Activated naive CD4-positive, alpha-beta T cell treated with anti-CD3 and anti-CD28 coated beads, Interleukin-2, amount 10 ng/mL, durations not matched to agents 7 days and 5 days (primary cell): ENCODE data around the gene SPTBN2.

Source experiments
- CTCF ChIA-PET: fragments of 350-600 bp; sonication (Branson Sonifier 250); formaldehyde crosslinking; loops from one replicate; lab custom pipeline; 2021; ENCODE audit warnings: antibody characterized with exemption; lab: Charles Lee
- DNase-seq: peaks from one replicate; pipeline ENCODE4 v3.0.0-alpha.2; 2020
- H3K27ac Mint-ChIP-seq: one replicate; pipeline ENCODE4 v1.8.0; 2021; ENCODE audit warnings: mild to moderate bottlenecking, moderate library complexity, mixed read lengths
- H3K27me3 Mint-ChIP-seq: one replicate; pipeline ENCODE4 v1.8.0; 2021; ENCODE audit warnings: mild to moderate bottlenecking, mixed read lengths
- H3K36me3 Mint-ChIP-seq: one replicate; pipeline ENCODE4 v1.8.0; 2021; ENCODE audit warnings: mixed read lengths
- H3K4me1 Mint-ChIP-seq: one replicate; pipeline ENCODE4 v1.8.0; 2021; ENCODE audit warnings: mixed read lengths
- H3K4me3 Mint-ChIP-seq: one replicate; pipeline ENCODE4 v1.8.0; 2021; ENCODE audit warnings: mild to moderate bottlenecking, moderate library complexity, mixed read lengths
- H3K9me3 Mint-ChIP-seq: one replicate; pipeline ENCODE4 v1.8.0; 2021; ENCODE audit warnings: mixed read lengths

The SPTBN2 gene

GRCh38 chr11:66701432-66702240, 27.4 kb downstream of the SPTBN2 start:
- CTCF ChIA-PET = interaction anchor here (1.3 to 1.6 kb wide), 2 partner anchors 8 to 133 kb away, joined by 3 to 4 read pairs; no protein-coding TSS in a partner anchor
- Mint-ChIP-seq H3K27me3 (peaks cover 4% of the 10 kb centered on the region), H3K27ac (no peak overlapping the region), H3K4me3 (no peak overlapping the region), H3K36me3 (no peaks in the 10 kb centered on the region), H3K4me1 (peaks cover 3% of the 10 kb centered on the region), H3K9me3 (no peaks in the 10 kb centered on the region)
- no peak for DNase-seq

GRCh38 chr11:66700742-66701141, 28.3 kb downstream of the SPTBN2 start:
- no peaks in the 10 kb centered on the region for H3K9me3 Mint-ChIP-seq
- H3K27me3 Mint-ChIP-seq = peaks cover 4% of the 10 kb centered on the region
- H3K36me3 Mint-ChIP-seq = no peaks in the 10 kb centered on the region
- DNase-seq = no peak
- no peak overlapping the region for H3K27ac Mint-ChIP-seq
- no peak overlapping the region for H3K4me3 Mint-ChIP-seq
- H3K4me1 Mint-ChIP-seq = peaks cover 3% of the 10 kb centered on the region
- CTCF ChIA-PET = interaction anchor here (1.6 kb wide), 1 partner anchor 134 kb away, joined by 3 read pairs; no protein-coding TSS in a partner anchor

GRCh38 chr11:66700337-66700736, 28.7 kb downstream of the SPTBN2 start:
- Mint-ChIP-seq H3K4me1 (peaks cover 3% of the 10 kb centered on the region), H3K4me3 (no peak overlapping the region)

GRCh38 chr11:66698491-66698890, 30.5 kb downstream of the SPTBN2 start:
- no peak overlapping the region for H3K4me3 Mint-ChIP-seq
- H3K4me1 Mint-ChIP-seq = no peaks in the 10 kb centered on the region
- DNase-seq = no peak
- peaks cover 11% of the 10 kb centered on the region for H3K27me3 Mint-ChIP-seq
- no peaks in the 10 kb centered on the region for H3K36me3 Mint-ChIP-seq
- H3K27ac Mint-ChIP-seq = no peak overlapping the region
- CTCF ChIA-PET = no interaction called here
- no peaks in the 10 kb centered on the region for H3K9me3 Mint-ChIP-seq

More at GRCh38 chr11:66700337-66700736, 28.7 kb downstream of the SPTBN2 start:
- Mint-ChIP-seq H3K9me3 (no peaks in the 10 kb centered on the region), H3K27ac (no peak overlapping the region), H3K27me3 (peaks cover 4% of the 10 kb centered on the region), H3K36me3 (no peaks in the 10 kb centered on the region)
- no peak for DNase-seq
- CTCF ChIA-PET = no interaction called here

- Mint-ChIP-seq H3K4me1 (no peaks in the 10 kb centered on the region), H3K27me3 (peaks cover 11% of the 10 kb centered on the region), H3K4me3 (no peak overlapping the region), H3K27ac (no peak overlapping the region), H3K9me3 (no peaks in the 10 kb centered on the region), H3K36me3 (no peaks in the 10 kb centered on the region)
- CTCF ChIA-PET = interaction anchor here (6.2 kb wide), 1 partner anchor 135 kb away, joined by 47 read pairs; no protein-coding TSS in a partner anchor
- no peak for DNase-seq
These were observed 31.0 kb downstream of the SPTBN2 start for GRCh38 chr11:66697988-66698387.

GRCh38 chr11:66696146-66696545, 32.9 kb downstream of the SPTBN2 start:
- H3K9me3 Mint-ChIP-seq = no peaks in the 10 kb centered on the region
- no peaks in the 10 kb centered on the region for H3K36me3 Mint-ChIP-seq
- H3K27ac Mint-ChIP-seq = no peak overlapping the region
- DNase-seq = no peak
- CTCF ChIA-PET = interaction anchor here (1.0 to 6.2 kb wide), 11 partner anchors 133 to 280 kb away, joined by 3 to 47 read pairs (median 6); no protein-coding TSS in a partner anchor
- peaks cover 8% of the 10 kb centered on the region for H3K27me3 Mint-ChIP-seq
- no peaks in the 10 kb centered on the region for H3K4me1 Mint-ChIP-seq
- H3K4me3 Mint-ChIP-seq = no peak overlapping the region

GRCh38 chr11:66694732-66695207, 34.2 kb downstream of the SPTBN2 start:
- H3K9me3 Mint-ChIP-seq = no peaks in the 10 kb centered on the region
- peak; percentile 90 for DNase-seq
- peaks cover 8% of the 10 kb centered on the region for H3K27me3 Mint-ChIP-seq
- CTCF ChIA-PET = interaction anchor here (0.6 to 6.2 kb wide), 14 partner anchors 29 to 377 kb away, joined by 3 to 47 read pairs (median 5); no protein-coding TSS in a partner anchor
- no peaks in the 10 kb centered on the region for H3K36me3 Mint-ChIP-seq
- H3K4me1 Mint-ChIP-seq = no peaks in the 10 kb centered on the region
- no peak overlapping the region for H3K4me3 Mint-ChIP-seq
- H3K27ac Mint-ChIP-seq = peak overlapping the region; percentile 12

- H3K4me3 Mint-ChIP-seq = no peak overlapping the region
- H3K27ac Mint-ChIP-seq = no peak overlapping the region
- no peak for DNase-seq
These were observed 35.0 kb downstream of the SPTBN2 start for GRCh38 chr11:66694056-66694410.

GRCh38 chr11:66693356-66694055, 35.5 kb downstream of the SPTBN2 start:
- Mint-ChIP-seq H3K27ac (no peak overlapping the region), H3K4me1 (no peaks in the 10 kb centered on the region), H3K4me3 (no peak overlapping the region), H3K27me3 (peaks cover 15% of the 10 kb centered on the region), H3K9me3 (no peaks in the 10 kb centered on the region), H3K36me3 (no peaks in the 10 kb centered on the region)
- DNase-seq = no peak
- CTCF ChIA-PET = interaction anchor here (0.6 to 6.2 kb wide), 8 partner anchors 8 to 284 kb away, joined by 3 to 47 read pairs (median 4); no protein-coding TSS in a partner anchor

More at GRCh38 chr11:66694056-66694410, 35.0 kb downstream of the SPTBN2 start:
- Mint-ChIP-seq H3K27me3 (peaks cover 13% of the 10 kb centered on the region), H3K4me1 (no peaks in the 10 kb centered on the region), H3K36me3 (no peaks in the 10 kb centered on the region), H3K9me3 (no peaks in the 10 kb centered on the region)
- CTCF ChIA-PET = interaction anchor here (0.6 to 6.2 kb wide), 5 partner anchors 8 to 285 kb away, joined by 3 to 47 read pairs (median 4); no protein-coding TSS in a partner anchor

- Mint-ChIP-seq H3K9me3 (no peaks in the 10 kb centered on the region), H3K27me3 (peaks cover 16% of the 10 kb centered on the region), H3K4me3 (no peak overlapping the region), H3K4me1 (no peaks in the 10 kb centered on the region), H3K27ac (no peak overlapping the region), H3K36me3 (no peaks in the 10 kb centered on the region)
- CTCF ChIA-PET = interaction anchor here (0.7 to 6.2 kb wide), 11 partner anchors 9 to 285 kb away, joined by 3 to 47 read pairs (median 3); partner anchors contain the start of gene RBM4B
- no peak for DNase-seq
These were observed 36.1 kb downstream of the SPTBN2 start for GRCh38 chr11:66692871-66693331.

GRCh38 chr11:66692446-66692845, 36.6 kb downstream of the SPTBN2 start:
- Mint-ChIP-seq H3K27ac (no peak overlapping the region), H3K36me3 (no peaks in the 10 kb centered on the region), H3K4me3 (no peak overlapping the region), H3K27me3 (peaks cover 16% of the 10 kb centered on the region), H3K9me3 (no peaks in the 10 kb centered on the region), H3K4me1 (no peaks in the 10 kb centered on the region)
- CTCF ChIA-PET = interaction anchor here (0.7 to 6.2 kb wide), 9 partner anchors 15 to 284 kb away, joined by 3 to 47 read pairs (median 3); partner anchors contain the start of gene RBM4B
- no peak for DNase-seq

GRCh38 chr11:66691311-66691980, 37.6 kb downstream of the SPTBN2 start:
- no peak for DNase-seq
- Mint-ChIP-seq H3K27ac (no peak overlapping the region), H3K4me1 (no peaks in the 10 kb centered on the region), H3K4me3 (no peak overlapping the region), H3K27me3 (peaks cover 16% of the 10 kb centered on the region), H3K9me3 (no peaks in the 10 kb centered on the region), H3K36me3 (no peaks in the 10 kb centered on the region)
- CTCF ChIA-PET = interaction anchor here (0.6 to 1.4 kb wide), 3 partner anchors 14 to 361 kb away, joined by 3 read pairs; partner anchors contain the start of gene RBM4B
